Measurements from ENCODE around the gene LHX1.

The LHX1 gene

GRCh38 chr17:36951084-36951789 lies 14.0 kb downstream of the LHX1 start:
- no peak for TF ChIP-seq CTCF (conservative IDR thresholded peaks at IDR 0.05)
- no peak overlapping the region for H3K27ac ChIP-seq

- TF ChIP-seq CTCF (conservative IDR thresholded peaks at IDR 0.05): no peak
- H3K27ac ChIP-seq: no peak overlapping the region
These were observed 34.2 kb downstream of the LHX1 start for GRCh38 chr17:36971508-36971907.

GRCh38 chr17:36972186-36972700 lies 35.0 kb downstream of the LHX1 start:
- H3K27ac ChIP-seq: no peak overlapping the region
- TF ChIP-seq CTCF (conservative IDR thresholded peaks at IDR 0.05): no peak

GRCh38 chr17:36972905-36973304 lies 35.6 kb downstream of the LHX1 start:
- TF ChIP-seq CTCF (conservative IDR thresholded peaks at IDR 0.05): no peak
- no peak overlapping the region for H3K27ac ChIP-seq

GRCh38 chr17:36975922-36976515 lies 38.7 kb downstream of the LHX1 start:
- TF ChIP-seq CTCF (conservative IDR thresholded peaks at IDR 0.05): no peak
- H3K27ac ChIP-seq: no peak overlapping the region

- H3K27ac ChIP-seq: no peak overlapping the region
- TF ChIP-seq CTCF (conservative IDR thresholded peaks at IDR 0.05): no peak
These were observed 39.8 kb downstream of the LHX1 start for GRCh38 chr17:36977066-36977465.

- TF ChIP-seq CTCF (conservative IDR thresholded peaks at IDR 0.05): no peak
- H3K27ac ChIP-seq: no peak overlapping the region; the same call in 1 of the 2 replicates
These were observed 40.3 kb downstream of the LHX1 start for GRCh38 chr17:36977568-36977967.

Measured in VCaP (cell line).